Epithelial cell of esophagus (primary cell): Measurements from ENCODE around the gene RAD51B.
A peak's percentile ranks its signal among the peaks of the same experiment; 100 is the strongest.

Experiments used
- DNase-seq: peaks from one replicate; pipeline ENCODE4 v3.0.0; 2010; ENCODE audit warnings: low read depth
- H3K4me3 ChIP-seq: 2 replicates; pipeline ENCODE4 v1.5.1; 2011; ENCODE audit warnings: mild to moderate bottlenecking, low read length, control low read depth
- TF ChIP-seq, protein P1 (sequence below): IDR thresholded peaks from 2 replicates; pipeline ENCODE4 v1.5.1; 2011; ENCODE audit warnings: low read depth, mild to moderate bottlenecking, low read length, control low read depth, inconsistent platforms; ENCODE audit not compliant: insufficient read depth; ENCODE audit errors: missing control alignments

RAD51B gene

GRCh38 chr14:68363843-68364767, 544.5 kb downstream of the RAD51B start:
- no peak for DNase-seq
- TF ChIP-seq, protein P1, sequence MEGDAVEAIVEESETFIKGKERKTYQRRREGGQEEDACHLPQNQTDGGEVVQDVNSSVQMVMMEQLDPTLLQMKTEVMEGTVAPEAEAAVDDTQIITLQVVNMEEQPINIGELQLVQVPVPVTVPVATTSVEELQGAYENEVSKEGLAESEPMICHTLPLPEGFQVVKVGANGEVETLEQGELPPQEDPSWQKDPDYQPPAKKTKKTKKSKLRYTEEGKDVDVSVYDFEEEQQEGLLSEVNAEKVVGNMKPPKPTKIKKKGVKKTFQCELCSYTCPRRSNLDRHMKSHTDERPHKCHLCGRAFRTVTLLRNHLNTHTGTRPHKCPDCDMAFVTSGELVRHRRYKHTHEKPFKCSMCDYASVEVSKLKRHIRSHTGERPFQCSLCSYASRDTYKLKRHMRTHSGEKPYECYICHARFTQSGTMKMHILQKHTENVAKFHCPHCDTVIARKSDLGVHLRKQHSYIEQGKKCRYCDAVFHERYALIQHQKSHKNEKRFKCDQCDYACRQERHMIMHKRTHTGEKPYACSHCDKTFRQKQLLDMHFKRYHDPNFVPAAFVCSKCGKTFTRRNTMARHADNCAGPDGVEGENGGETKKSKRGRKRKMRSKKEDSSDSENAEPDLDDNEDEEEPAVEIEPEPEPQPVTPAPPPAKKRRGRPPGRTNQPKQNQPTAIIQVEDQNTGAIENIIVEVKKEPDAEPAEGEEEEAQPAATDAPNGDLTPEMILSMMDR = no peak
- no peak overlapping the region for H3K4me3 ChIP-seq

DNA sequence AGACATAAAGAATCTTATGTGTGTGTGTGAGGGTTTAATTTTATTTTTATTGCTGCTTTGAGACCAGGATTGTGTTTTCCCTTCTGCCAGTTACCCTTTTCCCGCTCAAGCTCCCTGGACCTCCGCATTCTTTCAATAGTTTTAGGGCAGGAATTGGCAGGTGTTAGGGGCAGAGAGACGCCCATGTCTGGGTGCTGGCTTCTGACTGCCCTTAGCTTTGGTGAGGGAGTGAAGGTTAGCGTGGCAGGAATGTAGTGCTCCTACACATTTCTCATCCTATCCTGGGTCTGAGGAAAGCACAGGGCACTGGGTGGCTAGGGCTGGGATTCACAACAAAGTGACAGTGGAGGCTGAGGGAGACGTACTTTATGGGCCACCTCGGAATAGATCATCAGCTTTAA, 545.2 kb downstream of the RAD51B start:
- H3K4me3 ChIP-seq = no peak overlapping the region
- DNase-seq = no peak
- TF ChIP-seq, protein P1 = no peak

- peak; percentile 51 for DNase-seq
- TF ChIP-seq, protein P1 = no peak
- no peak overlapping the region for H3K4me3 ChIP-seq
These were observed 545.6 kb downstream of the RAD51B start for GRCh38 chr14:68365228-68365627.

GRCh38 chr14:68366656-68367055, 547.1 kb downstream of the RAD51B start:
- H3K4me3 ChIP-seq = no peak overlapping the region
- DNase-seq = no peak
- TF ChIP-seq, protein P1 = no peak

- DNase-seq = no peak
- TF ChIP-seq, protein P1 = no peak
These were observed 548.0 kb downstream of the RAD51B start for GRCh38 chr14:68367536-68367935.

DNA sequence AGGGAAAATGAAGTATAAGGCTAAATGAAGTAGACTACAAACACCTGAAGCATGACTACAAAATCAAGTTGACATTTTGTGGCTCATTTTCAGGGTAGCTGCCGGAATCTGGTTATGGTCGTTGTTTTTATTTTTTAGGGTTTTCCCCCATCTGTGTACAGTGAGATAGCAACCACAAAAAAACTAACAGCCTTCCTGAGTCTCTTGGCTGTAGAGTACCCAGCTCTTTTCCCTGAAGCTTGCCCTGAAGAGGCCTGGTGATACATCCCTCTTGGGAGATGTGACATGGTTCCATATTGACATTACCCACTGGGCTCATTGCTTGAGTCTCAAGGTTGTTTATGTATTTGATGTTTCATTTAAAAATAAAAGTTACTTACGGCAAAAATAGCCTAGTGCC, 549.3 kb downstream of the RAD51B start:
- no peak overlapping the region for H3K4me3 ChIP-seq
- TF ChIP-seq, protein P1 = no peak
- no peak for DNase-seq

More at GRCh38 chr14:68367536-68367935, 548.0 kb downstream of the RAD51B start:
- no peak overlapping the region for H3K4me3 ChIP-seq
